K562 (cell line): Measurements from ENCODE around the gene CDPF1. TPM values are rescaled to one million over a fixed set of nuclear protein-coding genes. Genes with fewer than 3 reads are reported as not detected.
A peak's percentile ranks its signal among the peaks of the same experiment; 100 is the strongest.

ENCODE experiments used
- BRD4 ChIP-seq: fragments of 200-600 bp; sonication (generic); IDR thresholded peaks from 2 replicates; pipeline ENCODE4 v1.6.1; 2017; ENCODE audit warnings: inconsistent platforms
- CC2D1A ChIP-seq: fragments of 450-650 bp; IDR thresholded peaks from 2 replicates; pipeline ENCODE4 v1.6.1; 2017; ENCODE audit warnings: mild to moderate bottlenecking
- CCNT2 ChIP-seq: IDR thresholded peaks from 2 replicates; pipeline ENCODE4 v1.6.1; 2011; ENCODE audit warnings: borderline replicate concordance, low read depth, mild to moderate bottlenecking, moderate library complexity, mixed read lengths, low read length; ENCODE audit not compliant: insufficient read length; ENCODE audit errors: extremely low read depth
- RB1 ChIP-seq: fragments of 450-650 bp; IDR thresholded peaks from 2 replicates; pipeline ENCODE4 v1.6.1; 2017; ENCODE audit warnings: low read depth, mild to moderate bottlenecking
- SIN3A ChIP-seq, 2 experiments: fragments of 150-350 bp in 1 of 2; IDR thresholded peaks; 2 replicates each; pipeline ENCODE4 v1.6.1; 2011 to 2016; ENCODE audit warnings: borderline replicate concordance in 2 of 2, low read depth in 2 of 2, low read length in 2 of 2, mild to moderate bottlenecking in 2 of 2, moderate library complexity in 2 of 2; ENCODE audit not compliant: control insufficient read depth in 1 of 2
- SMAD1 ChIP-seq: fragments of 150-350 bp; IDR thresholded peaks from 2 replicates; pipeline ENCODE4 v1.6.1; 2014; ENCODE audit warnings: low read length, low read depth; ENCODE audit not compliant: partially characterized antibody
- SOX6 ChIP-seq: fragments of 450-650 bp; IDR thresholded peaks from 2 replicates; pipeline ENCODE4 v1.6.1; 2014; ENCODE audit warnings: mild to moderate bottlenecking
- SP1 ChIP-seq: sonication (generic); formaldehyde crosslinking; IDR thresholded peaks from 2 replicates; pipeline ENCODE4 v1.8.1; 2022; ENCODE audit warnings: mild to moderate bottlenecking, missing genetic modification reagents
- TEAD1 ChIP-seq, 2 experiments: fragments of 450-650 bp in 1 of 2; sonication (generic) in 1 of 2; formaldehyde crosslinking; IDR thresholded peaks; 2 replicates each; pipeline versions ENCODE4 v1.4.0 to v1.8.0; 2020 to 2022; ENCODE audit warnings: mild to moderate bottlenecking in 2 of 2, missing genetic modification reagents in 1 of 2
- TRIM24 ChIP-seq, 2 experiments: fragments of 450-650 bp; IDR thresholded peaks; 2 replicates each; pipeline ENCODE4 v1.6.1; 2016
- UBTF ChIP-seq, 2 experiments: IDR thresholded peaks; 2 replicates each; pipeline ENCODE4 v1.6.1; 2012; ENCODE audit warnings: improper control_type of control experiment in 2 of 2, low read depth in 2 of 2, low read length in 2 of 2, borderline replicate concordance in 1 of 2
- ZNF12 ChIP-seq: sonication (generic); formaldehyde crosslinking; IDR thresholded peaks from 2 replicates; pipeline ENCODE4 v1.4.0; 2020; ENCODE audit warnings: mild to moderate bottlenecking, missing genetic modification reagents
- polyA plus RNA-seq, 8 experiments: library from polyadenylated mRNA; depleted of rRNA in 4 of 8; stranded (reverse) in 5 of 8; unstranded in 3 of 8; fragments of >200 nt; fragmentation: Nextera tagmentation in 2 of 8; fragmentation: Illumina TruSeq in 1 of 8; extraction: Ambion mirVana in 2 of 8; extraction: Trizol in 1 of 8; gene quantifications; 2 replicates each; pipeline versions ENCODE4 v1.2.1 to v1.2.3, GENCODE V29; 2011 to 2014; ENCODE audit warnings: inconsistent platforms in 1 of 8, missing spikeins in 1 of 8
- total RNA-seq, 7 experiments: library from RNA; depleted of rRNA in 6 of 7; stranded (reverse); fragments of >200 nt in 6 of 7; fragmentation: Illumina TruSeq in 2 of 7; extraction: Trizol in 2 of 7; gene quantifications; 2 replicates each; pipeline versions ENCODE4 v1.2.1 to v1.2.3, GENCODE V29; 2011 to 2021; ENCODE audit warnings: low replicate concordance in 1 of 7
- TF ChIP-seq, protein P1 (sequence below): sonication (generic); formaldehyde crosslinking; IDR thresholded peaks from 2 replicates; pipeline ENCODE4 v1.8.1; 2023; ENCODE audit warnings: mild to moderate bottlenecking, missing genetic modification reagents
- TF ChIP-seq, protein P2 (sequence below): fragments of 450-650 bp; IDR thresholded peaks from 2 replicates; pipeline ENCODE4 v1.6.1; 2018; ENCODE audit not compliant: partially characterized antibody

The CDPF1 gene
- total and polyA plus RNA-seq, 9 of the 15 experiments (the other 6 are each of a cell fraction or from before 2014, with no cell fraction given): 0.84 to 19.5 (median 9.1) TPM

DNA sequence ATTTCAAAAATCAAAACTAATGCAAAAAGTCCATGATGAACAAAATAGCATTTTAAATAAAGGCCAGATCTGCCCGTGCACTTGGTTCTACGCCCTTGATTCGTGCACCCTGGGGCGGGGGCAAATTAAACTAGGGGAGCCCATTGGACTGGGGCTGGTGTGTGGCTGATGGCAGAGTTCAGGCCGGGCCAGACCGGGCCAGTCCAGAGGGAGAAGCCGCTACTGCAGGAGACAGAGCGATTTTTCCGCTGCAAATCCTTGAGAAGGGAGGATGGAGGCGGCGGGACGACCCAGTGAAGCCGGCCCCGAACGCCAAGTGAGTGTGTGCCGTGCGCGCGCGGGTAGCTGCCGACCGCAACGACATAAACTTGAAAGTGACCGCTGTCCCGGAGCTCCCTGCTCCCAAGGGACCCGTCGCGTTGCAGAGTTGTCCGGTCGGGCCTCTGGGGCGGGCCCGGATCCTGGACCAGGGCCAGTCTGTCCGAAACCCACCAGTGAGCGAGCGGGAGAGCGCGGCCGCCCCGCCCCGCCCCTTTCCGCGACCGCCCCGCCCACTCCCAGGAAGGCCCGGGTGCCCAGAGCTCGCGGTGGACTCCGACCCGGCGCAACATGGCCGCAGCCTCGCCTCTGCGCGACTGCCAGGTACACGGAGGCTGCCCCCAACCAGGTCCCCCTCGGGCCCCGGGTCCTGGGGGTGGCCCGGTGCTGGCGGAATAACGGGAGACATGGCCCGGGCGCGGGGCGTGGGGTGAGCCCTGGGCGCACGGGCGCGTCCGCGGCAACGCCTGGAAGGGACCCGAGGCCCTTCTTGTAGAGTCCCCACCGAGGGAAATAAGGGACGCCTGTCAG is 17.6 kb upstream of the CDPF1 start, which contains the start of gene TTC38 (continued):
- TF ChIP-seq CC2D1A (no peak), RB1 (peak; percentile 52; the same call in 1 of the 2 replicates), UBTF (IDR thresholded peaks at IDR 0.05; ENCODE audit: borderline replicate concordance in 1 of 2, low read depth in 2 of 2, low read length in 2 of 2) (0 out of 4 replicates have a peak, but pooled peaks of 1 of the 2 experiments have one; percentile 16), TRIM24 (IDR thresholded peaks at IDR 0.05) (no peak), TEAD1 (CRISPR knock-in tag; IDR thresholded peaks at IDR 0.05) (peak in 1 of 2 experiments; percentile 32; a peak in 1 of 4 replicates), SMAD1 (no peak), SP1 (peak; percentile 33; the same call in 1 of the 2 replicates), SIN3A (IDR thresholded peaks at IDR 0.05; ENCODE audit: borderline replicate concordance in 2 of 2, control insufficient read depth in 1 of 2, low read depth in 2 of 2, low read length in 2 of 2) (0 out of 4 replicates have a peak, but pooled peaks of 1 of the 2 experiments have one; percentile 15), BRD4 (no peak), SOX6 (0 out of 2 replicates have a peak, but pooled peaks have one; percentile 18), ZNF12 (CRISPR knock-in tag) (no peak), CCNT2 (peak; percentile 48)
- TF ChIP-seq, protein P1, sequence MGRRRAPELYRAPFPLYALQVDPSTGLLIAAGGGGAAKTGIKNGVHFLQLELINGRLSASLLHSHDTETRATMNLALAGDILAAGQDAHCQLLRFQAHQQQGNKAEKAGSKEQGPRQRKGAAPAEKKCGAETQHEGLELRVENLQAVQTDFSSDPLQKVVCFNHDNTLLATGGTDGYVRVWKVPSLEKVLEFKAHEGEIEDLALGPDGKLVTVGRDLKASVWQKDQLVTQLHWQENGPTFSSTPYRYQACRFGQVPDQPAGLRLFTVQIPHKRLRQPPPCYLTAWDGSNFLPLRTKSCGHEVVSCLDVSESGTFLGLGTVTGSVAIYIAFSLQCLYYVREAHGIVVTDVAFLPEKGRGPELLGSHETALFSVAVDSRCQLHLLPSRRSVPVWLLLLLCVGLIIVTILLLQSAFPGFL (CRISPR knock-in tag): no peak
- TF ChIP-seq, protein P2, sequence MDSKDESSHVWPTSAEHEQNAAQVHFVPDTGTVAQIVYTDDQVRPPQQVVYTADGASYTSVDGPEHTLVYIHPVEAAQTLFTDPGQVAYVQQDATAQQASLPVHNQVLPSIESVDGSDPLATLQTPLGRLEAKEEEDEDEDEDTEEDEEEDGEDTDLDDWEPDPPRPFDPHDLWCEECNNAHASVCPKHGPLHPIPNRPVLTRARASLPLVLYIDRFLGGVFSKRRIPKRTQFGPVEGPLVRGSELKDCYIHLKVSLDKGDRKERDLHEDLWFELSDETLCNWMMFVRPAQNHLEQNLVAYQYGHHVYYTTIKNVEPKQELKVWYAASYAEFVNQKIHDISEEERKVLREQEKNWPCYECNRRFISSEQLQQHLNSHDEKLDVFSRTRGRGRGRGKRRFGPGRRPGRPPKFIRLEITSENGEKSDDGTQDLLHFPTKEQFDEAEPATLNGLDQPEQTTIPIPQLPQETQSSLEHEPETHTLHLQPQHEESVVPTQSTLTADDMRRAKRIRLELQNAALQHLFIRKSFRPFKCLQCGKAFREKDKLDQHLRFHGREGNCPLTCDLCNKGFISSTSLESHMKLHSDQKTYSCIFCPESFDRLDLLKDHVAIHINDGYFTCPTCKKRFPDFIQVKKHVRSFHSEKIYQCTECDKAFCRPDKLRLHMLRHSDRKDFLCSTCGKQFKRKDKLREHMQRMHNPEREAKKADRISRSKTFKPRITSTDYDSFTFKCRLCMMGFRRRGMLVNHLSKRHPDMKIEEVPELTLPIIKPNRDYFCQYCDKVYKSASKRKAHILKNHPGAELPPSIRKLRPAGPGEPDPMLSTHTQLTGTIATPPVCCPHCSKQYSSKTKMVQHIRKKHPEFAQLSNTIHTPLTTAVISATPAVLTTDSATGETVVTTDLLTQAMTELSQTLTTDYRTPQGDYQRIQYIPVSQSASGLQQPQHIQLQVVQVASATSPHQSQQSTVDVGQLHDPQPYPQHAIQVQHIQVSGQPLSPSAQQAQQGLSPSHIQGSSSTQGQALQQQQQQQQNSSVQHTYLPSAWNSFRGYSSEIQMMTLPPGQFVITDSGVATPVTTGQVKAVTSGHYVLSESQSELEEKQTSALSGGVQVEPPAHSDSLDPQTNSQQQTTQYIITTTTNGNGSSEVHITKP: peak; percentile 38
